GM19025 (cell line): Measurements from ENCODE around the gene ZNF618.
"Not testable (repeated sequence)": the region's sequence is repeated elsewhere in the genome, so short reads cannot be mapped to it uniquely, and the experiment has no call there.

Experiments used
- ATAC-seq: cut with Tn5 transposase; IDR thresholded peaks from one replicate; pipeline ENCODE4 v1.9.1; 2021; ENCODE audit warnings: mild to moderate bottlenecking, low read depth, moderate library complexity; ENCODE audit not compliant: unreplicated experiment

ZNF618 gene

GRCh38 chr9:114033397-114034103 is 157.4 kb downstream of the ZNF618 start:
- ATAC-seq: no peak

GRCh38 chr9:114034196-114034595 is 158.1 kb downstream of the ZNF618 start:
- no peak for ATAC-seq

GRCh38 chr9:114034661-114035062 is 158.6 kb downstream of the ZNF618 start:
- ATAC-seq: no peak

- ATAC-seq: no peak
Observed at GRCh38 chr9:114035221-114035844, 159.2 kb downstream of the ZNF618 start.

GRCh38 chr9:114035845-114036801 is 160.0 kb downstream of the ZNF618 start:
- ATAC-seq: no peak

GRCh38 chr9:114037249-114037648 is 161.1 kb downstream of the ZNF618 start:
- ATAC-seq: no peak

- no peak for ATAC-seq
Observed at GRCh38 chr9:114037961-114038723, 162.0 kb downstream of the ZNF618 start.

- ATAC-seq: no peak
Observed at GRCh38 chr9:114038724-114039313, 162.7 kb downstream of the ZNF618 start.

- no peak for ATAC-seq
Observed at GRCh38 chr9:114039484-114039883, 163.4 kb downstream of the ZNF618 start.

- ATAC-seq: not testable (repeated sequence)
Observed at GRCh38 chr9:114043660-114044059, 167.6 kb downstream of the ZNF618 start.

GRCh38 chr9:114046237-114046755 is 170.2 kb downstream of the ZNF618 start:
- no peak for ATAC-seq

GRCh38 chr9:114046875-114047274 is 170.8 kb downstream of the ZNF618 start:
- ATAC-seq: no peak

- ATAC-seq: no peak
Observed at GRCh38 chr9:114047717-114048116, 171.6 kb downstream of the ZNF618 start.

- ATAC-seq: no peak
Observed at GRCh38 chr9:114048533-114049415, 172.7 kb downstream of the ZNF618 start.

- no peak for ATAC-seq
Observed at GRCh38 chr9:114049441-114050225, 173.5 kb downstream of the ZNF618 start.

- ATAC-seq: no peak
Observed at GRCh38 chr9:114050226-114050568, 174.1 kb downstream of the ZNF618 start.

GRCh38 chr9:114050646-114051045 is 174.5 kb downstream of the ZNF618 start:
- ATAC-seq: no peak

- no peak for ATAC-seq
Observed at GRCh38 chr9:114051281-114051680, 175.2 kb downstream of the ZNF618 start.
